CMK (cell line): ENCODE data around the gene RASSF1.

Experiments
- DNase-seq: peaks from one replicate; pipeline ENCODE4 v3.0.0-alpha.2; 2010; ENCODE audit warnings: low read depth

RASSF1 gene, protein sequence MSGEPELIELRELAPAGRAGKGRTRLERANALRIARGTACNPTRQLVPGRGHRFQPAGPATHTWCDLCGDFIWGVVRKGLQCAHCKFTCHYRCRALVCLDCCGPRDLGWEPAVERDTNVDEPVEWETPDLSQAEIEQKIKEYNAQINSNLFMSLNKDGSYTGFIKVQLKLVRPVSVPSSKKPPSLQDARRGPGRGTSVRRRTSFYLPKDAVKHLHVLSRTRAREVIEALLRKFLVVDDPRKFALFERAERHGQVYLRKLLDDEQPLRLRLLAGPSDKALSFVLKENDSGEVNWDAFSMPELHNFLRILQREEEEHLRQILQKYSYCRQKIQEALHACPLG

DNA sequence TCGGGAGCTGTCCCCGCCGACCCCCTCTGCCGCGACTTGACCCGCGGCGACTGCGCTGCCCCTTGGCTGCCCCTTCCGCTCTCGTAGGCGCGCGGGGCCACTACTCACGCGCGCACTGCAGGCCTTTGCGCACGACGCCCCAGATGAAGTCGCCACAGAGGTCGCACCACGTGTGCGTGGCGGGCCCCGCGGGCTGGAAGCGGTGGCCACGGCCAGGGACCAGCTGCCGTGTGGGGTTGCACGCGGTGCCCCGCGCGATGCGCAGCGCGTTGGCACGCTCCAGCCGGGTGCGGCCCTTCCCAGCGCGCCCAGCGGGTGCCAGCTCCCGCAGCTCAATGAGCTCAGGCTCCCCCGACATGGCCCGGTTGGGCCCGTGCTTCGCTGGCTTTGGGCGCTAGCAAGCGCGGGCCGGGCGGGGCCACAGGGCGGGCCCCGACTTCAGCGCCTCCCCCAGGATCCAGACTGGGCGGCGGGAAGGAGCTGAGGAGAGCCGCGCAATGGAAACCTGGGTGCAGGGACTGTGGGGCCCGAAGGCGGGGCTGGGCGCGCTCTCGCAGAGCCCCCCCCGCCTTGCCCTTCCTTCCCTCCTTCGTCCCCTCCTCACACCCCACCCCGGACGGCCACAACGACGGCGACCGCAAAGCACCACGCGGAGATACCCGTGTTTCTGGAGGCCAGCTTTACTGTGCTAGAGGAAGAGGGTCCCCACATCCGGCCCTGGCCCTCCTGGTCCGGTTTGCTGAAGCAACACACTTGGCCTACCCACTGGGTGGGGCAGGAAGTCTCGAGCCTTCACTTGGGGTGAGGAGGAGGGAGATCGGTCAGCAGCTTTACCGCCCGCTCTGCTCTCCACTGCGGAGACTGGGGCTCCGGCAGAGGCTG lies at the start of gene RASSF1:
Gene RASSF1, minus strand, starts transcription at position 389 of the 882 bp plus-strand sequence. Its CDS starts 31 bp downstream, at position 358.
- DNase-seq: peak; percentile 99

DNA sequence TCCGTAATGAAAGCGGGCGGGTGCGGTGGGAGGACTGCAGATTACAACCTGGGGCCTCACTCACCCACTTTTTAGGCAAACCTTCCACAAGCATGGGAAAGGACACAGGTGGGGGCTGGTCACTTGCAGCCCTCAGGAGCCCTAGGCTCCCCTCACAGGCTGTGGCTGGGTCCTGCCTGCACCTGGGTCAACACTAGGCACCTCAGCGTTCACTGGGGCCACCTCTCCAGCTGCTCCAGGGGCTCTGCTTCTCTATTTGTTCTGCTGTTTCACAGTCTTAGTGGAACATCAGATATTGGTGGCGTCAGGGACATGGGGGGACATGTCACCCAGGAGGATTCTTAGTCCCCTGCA lies 48.8 kb upstream of the RASSF1 start:
- DNase-seq: no peak

GRCh38 chr3:50388720-50389413 lies 48.2 kb upstream of the RASSF1 start:
- DNase-seq: no peak

- DNase-seq: no peak
These were observed 47.5 kb upstream of the RASSF1 start for GRCh38 chr3:50388016-50388719.

DNA sequence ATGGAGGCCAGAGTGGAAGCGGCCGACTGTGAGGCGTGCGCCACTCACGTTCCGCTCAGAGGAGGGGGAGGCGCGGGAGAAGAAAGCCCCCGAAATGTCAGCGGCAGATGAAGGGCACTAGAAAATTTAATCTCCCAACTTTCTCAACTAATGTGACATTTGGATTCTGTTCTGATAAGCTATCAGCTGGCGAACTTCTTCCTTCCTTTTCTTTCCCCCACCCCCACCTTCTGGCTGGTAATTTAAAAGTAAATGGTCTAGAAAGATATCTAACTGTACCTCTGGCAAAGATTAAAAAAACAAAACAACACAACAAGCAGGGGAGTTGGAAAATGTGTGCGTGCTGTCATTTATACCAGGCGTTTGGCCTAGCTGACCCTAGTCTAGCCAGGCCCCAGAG lies 45.1 kb upstream of the RASSF1 start:
- no peak for DNase-seq

- no peak for DNase-seq
These were observed 43.1 kb upstream of the RASSF1 start for GRCh38 chr3:50383750-50384149.

DNA sequence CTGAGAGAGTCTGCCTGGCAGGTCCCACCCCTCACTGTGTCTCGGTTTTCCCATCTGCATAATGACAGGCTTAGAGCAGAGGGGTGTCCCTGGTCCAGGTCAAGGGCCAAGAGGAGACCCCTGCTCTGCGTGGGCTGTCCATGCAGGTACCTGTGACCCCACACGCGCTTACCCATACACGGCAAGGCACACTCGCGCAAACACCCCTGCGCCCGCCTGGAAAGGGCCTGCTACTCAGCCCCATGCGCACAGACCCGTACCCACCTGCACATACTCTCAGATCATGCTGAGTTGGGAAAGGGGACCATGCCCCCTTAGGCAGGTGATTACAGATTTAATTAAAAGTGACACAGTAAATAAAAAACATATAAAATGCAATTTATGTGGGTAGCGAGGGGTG lies 42.1 kb upstream of the RASSF1 start:
- DNase-seq: no peak

- no peak for DNase-seq
These were observed 40.7 kb upstream of the RASSF1 start for GRCh38 chr3:50381383-50381782.

DNA sequence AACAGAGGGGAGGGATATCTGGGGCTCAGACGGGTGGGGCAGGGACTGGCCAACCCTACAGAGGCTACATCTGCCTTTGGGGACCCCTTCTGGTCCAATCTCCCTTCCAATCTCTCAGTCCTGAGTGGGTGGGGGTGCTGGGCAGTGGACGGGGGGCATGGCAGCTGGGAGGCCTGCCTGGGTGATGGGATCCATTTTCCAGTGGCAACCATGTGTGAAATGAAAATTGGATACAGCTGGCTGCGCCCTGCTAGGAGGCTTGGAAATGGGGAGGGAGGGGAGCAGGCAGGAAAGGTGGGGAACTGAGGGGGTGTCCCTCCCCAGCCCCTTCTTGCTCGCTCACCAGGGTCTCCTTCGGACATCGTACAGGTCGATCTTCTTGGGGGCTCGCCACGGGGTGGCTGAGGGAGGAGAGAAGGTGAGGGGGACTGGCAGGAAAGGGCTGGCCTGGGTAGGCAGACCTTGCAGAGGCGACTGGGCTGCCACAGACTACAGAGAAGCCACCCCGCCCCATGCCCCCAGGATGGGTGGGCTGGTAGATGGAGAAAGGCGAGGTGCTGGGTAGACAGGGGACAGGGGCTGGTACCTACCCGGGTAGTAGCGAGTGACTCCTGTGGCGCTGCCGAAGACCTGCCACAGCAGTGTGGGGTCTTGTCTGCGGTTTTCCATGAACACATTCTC lies 39.9 kb upstream of the RASSF1 start:
- DNase-seq: no peak

DNA sequence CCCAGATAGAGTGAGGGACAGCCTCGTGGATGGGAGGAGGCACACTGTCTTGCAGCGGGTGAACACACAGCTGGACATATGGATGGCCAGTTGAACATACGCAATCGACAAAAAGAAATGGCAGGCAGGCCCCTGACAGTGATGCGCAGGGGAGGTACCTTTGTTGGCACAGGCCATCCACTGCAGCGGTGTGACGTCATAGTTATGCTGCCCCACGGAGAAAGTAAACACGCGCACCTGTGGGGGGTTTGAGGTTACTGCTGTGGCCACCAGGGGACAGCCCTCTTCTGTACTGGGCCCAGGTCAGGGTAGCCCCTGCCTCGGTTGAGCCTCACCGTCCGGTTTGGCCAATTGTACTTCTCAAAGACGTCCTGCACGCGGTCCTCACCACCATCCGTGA lies 38.1 kb upstream of the RASSF1 start:
- DNase-seq: no peak

DNA sequence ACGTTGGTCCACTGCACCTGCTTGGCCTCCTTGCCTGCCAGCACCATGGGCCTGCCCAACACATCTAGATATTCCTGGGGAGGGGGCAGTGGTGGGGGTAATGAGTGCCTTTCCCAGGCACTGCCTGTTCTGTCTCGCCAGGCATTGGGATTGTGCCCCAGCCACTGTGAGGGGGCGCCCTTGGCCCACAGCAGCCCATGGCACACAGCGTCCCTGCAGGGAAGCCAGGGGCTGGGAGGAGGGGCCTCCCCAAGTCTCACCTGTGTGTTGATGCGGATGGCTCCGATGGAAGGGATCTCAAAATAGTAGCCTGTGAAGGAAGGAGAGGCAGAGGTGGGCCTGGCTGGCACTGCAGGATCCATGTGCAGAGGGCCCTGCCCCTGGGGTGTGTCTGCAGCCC lies 37.4 kb upstream of the RASSF1 start:
- DNase-seq: no peak

DNA sequence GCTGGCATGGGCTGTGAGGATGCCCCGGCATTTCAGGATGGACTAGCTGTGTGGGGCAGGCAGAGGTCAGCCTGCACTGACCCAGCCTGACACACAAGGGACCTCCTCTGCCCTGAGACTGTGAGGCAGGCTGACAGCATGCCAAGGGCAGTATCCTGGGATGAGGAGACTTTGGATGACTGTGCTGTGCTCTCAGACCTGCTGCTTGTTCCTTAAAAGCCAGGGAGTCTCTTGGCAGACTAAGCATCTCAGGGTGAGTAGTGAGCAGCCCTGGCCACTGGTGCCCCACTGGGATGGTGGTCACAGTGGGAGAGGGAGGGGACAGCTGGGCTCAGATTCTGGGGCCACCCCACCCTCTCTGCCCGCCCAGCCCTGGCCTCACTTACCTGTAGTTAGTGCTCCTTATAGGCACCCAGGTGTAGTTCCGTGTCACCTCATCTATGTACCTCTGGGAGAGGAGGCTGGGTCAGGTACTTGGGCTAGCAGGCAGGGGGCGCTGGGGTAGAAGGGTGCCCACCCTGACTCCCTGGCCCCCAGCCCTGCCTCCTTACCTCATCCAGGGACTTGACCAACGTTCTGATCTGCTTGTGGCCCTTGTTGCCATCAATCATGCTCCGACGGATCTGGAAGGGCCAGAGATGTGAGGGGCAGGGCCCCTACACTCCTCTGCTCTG lies 34.8 kb upstream of the RASSF1 start:
- no peak for DNase-seq

- DNase-seq: no peak
These were observed 34.0 kb upstream of the RASSF1 start for GRCh38 chr3:50374363-50375257.

DNA sequence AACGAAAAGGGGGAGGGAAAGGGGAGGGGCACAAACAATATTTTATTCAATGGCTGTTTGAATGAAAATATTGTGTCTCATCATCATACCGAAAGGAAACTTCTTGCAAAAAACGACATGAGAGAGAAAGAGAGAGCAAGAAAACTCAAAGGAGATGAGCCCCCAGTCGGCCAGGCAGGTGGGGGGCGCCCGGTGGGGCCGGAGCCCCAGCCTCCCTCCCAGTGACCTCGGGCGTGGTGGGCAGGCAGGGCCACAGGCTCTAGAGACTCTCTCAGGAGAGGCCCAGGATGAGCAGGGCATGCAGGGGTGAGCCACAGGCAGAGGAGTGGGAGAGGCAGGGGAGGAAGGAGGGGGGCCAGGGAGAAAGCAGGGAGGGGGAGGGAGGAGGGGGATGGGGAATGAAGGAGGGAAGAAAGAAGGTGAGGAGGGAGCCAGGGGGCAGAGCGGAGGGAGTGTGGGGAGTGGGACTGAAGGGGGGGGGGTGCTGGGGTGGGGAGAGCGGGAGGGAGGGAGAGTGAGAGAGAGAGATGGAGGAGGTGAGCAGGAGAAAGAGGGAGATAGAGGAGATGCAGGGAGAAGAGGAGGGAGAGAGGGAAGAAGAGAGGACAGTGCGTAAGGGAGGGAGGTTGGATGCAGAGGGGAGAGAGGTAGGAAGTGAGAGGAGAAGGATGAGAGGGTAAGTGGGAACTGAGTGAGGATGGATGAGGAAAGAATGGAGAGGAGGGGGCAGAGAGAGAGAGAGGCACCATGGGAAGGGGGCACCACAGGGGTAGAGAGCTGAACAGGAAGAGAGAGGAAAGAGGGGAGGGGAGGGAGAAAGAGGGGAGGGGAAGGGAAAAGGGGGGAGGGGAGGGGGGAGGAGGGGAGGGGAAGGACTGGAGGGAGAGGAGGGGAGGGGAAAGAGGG lies 32.8 kb upstream of the RASSF1 start:
- peak; percentile 48 for DNase-seq

DNA sequence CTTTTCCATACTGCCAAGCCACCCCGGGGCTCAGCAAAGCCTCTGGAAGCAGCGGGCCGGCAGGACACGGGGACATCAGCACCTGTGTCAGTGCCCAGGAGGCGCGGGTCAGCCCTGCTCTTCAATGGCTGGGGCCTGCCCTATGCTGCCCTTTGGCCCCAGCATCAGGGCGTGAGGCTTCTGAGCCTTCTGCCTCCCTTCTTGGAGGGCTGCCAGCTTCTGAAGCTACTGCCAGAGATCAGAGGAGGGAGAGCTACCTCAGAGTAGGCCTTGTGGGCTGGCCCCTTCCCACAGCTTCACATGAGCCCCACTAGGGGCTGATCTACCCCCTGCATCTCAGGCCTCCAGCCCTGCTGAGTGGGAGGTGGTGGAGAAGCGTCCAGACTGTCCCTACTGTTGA lies 31.7 kb upstream of the RASSF1 start:
- DNase-seq: peak; percentile 86

GRCh38 chr3:50371133-50371685 lies 30.6 kb upstream of the RASSF1 start:
- DNase-seq: no peak

- DNase-seq: no peak
These were observed 30.0 kb upstream of the RASSF1 start for GRCh38 chr3:50370594-50370993.

- no peak for DNase-seq
These were observed 28.5 kb upstream of the RASSF1 start for GRCh38 chr3:50369012-50369670.
